ENCODE data around the gene ADH4. TPM values are rescaled to one million over a fixed set of nuclear protein-coding genes. Genes with fewer than 3 reads are reported as not detected.

The ADH4 gene
- total RNA-seq, 1 experiment from 2014 or later: not detected

GRCh38 chr4:99079625-99080295 is 64.3 kb downstream of the ADH4 start:
- DNase-seq (ENCODE audit: low read depth): no peak

- no peak for DNase-seq (ENCODE audit: low read depth)
These were observed 65.0 kb downstream of the ADH4 start for GRCh38 chr4:99078931-99079624.

- DNase-seq (ENCODE audit: low read depth): no peak
These were observed 65.8 kb downstream of the ADH4 start for GRCh38 chr4:99078336-99078735.

- DNase-seq (ENCODE audit: low read depth): no peak
These were observed 66.9 kb downstream of the ADH4 start for GRCh38 chr4:99077177-99077576.

- no peak for DNase-seq (ENCODE audit: low read depth)
These were observed 67.7 kb downstream of the ADH4 start for GRCh38 chr4:99076292-99076976.

- DNase-seq (ENCODE audit: low read depth): no peak
These were observed 69.3 kb downstream of the ADH4 start for GRCh38 chr4:99074816-99075215.

Other genes with a start within 250 kb of the ADH4 start
- gene EIF4E, start 215.2 kb downstream of the ADH4 start, total RNA-seq (2014; rRNA removed; shearing (Covaris generic)): 194 and 210 TPM in 2 replicates
- gene METAP1, start 148.6 kb downstream of the ADH4 start, total RNA-seq (2014; rRNA removed; shearing (Covaris generic)): 46.3 and 58.8 TPM in 2 replicates
- gene ADH5, start 55.5 kb downstream of the ADH4 start, total RNA-seq (2014; rRNA removed; shearing (Covaris generic)): 142 and 165 TPM in 2 replicates
- gene ADH6, start 74.9 kb upstream of the ADH4 start, total RNA-seq (2014; rRNA removed; shearing (Covaris generic)): not detected in 2 replicates
- gene ADH1A, start 146.7 kb upstream of the ADH4 start, total RNA-seq (2014; rRNA removed; shearing (Covaris generic)): not detected in 2 replicates
- not detected in 2 replicates for gene ADH1B, start 177.1 kb upstream of the ADH4 start, total RNA-seq (2014; rRNA removed; shearing (Covaris generic))
- gene ADH1C, start 208.4 kb upstream of the ADH4 start, total RNA-seq (2014; rRNA removed; shearing (Covaris generic)): 0.29 and 0.48 TPM in 2 replicates